HEK293 (cell line): Measurements from ENCODE around the gene SPACA4.

ENCODE experiments used
- BCL11A ChIP-seq: fragments of 450-650 bp; formaldehyde crosslinking; IDR thresholded peaks from 2 replicates; pipeline ENCODE4 v1.5.1; 2016; ENCODE audit warnings: low read depth, missing biosample characterization, missing genetic modification characterization
- KLF17 ChIP-seq: fragments of 450-650 bp; formaldehyde crosslinking; IDR thresholded peaks from 2 replicates; pipeline ENCODE4 v1.5.1; 2016; ENCODE audit warnings: missing biosample characterization, missing genetic modification characterization
- KLF7 ChIP-seq: fragments of 450-650 bp; formaldehyde crosslinking; IDR thresholded peaks from 2 replicates; pipeline ENCODE4 v1.5.1; 2016; ENCODE audit warnings: missing biosample characterization, missing genetic modification characterization, borderline replicate concordance
- KLF8 ChIP-seq: fragments of 450-650 bp; formaldehyde crosslinking; IDR thresholded peaks from 2 replicates; pipeline ENCODE4 v1.5.1; 2016; ENCODE audit warnings: missing biosample characterization, missing genetic modification characterization
- KLF9 ChIP-seq: fragments of 450-650 bp; formaldehyde crosslinking; IDR thresholded peaks from 2 replicates; pipeline ENCODE4 v1.5.1; 2016; ENCODE audit warnings: missing biosample characterization, missing genetic modification characterization, low read depth
- MEIS1 ChIP-seq: sonication (generic); formaldehyde crosslinking; IDR thresholded peaks from 2 replicates; pipeline ENCODE4 v1.8.1; 2022; ENCODE audit warnings: missing genetic modification reagents, mild to moderate bottlenecking, borderline replicate concordance
- SP7 ChIP-seq: fragments of 450-650 bp; formaldehyde crosslinking; IDR thresholded peaks from 2 replicates; pipeline ENCODE4 v1.5.1; 2016; ENCODE audit warnings: missing biosample characterization, missing genetic modification characterization
- YY2 ChIP-seq: fragments of 450-650 bp; formaldehyde crosslinking; IDR thresholded peaks from 2 replicates; pipeline ENCODE4 v1.5.1; 2016; ENCODE audit warnings: missing biosample characterization, missing genetic modification characterization
- ZBTB8A ChIP-seq: fragments of 450-650 bp; formaldehyde crosslinking; IDR thresholded peaks from 2 replicates; pipeline ENCODE4 v1.5.1; 2016; ENCODE audit warnings: missing biosample characterization, missing genetic modification characterization
- ZEB2 ChIP-seq: fragments of 450-650 bp; formaldehyde crosslinking; IDR thresholded peaks from 2 replicates; pipeline ENCODE4 v1.5.1; 2016; ENCODE audit warnings: missing biosample characterization, missing genetic modification characterization
- ZNF280C ChIP-seq: fragments of 450-650 bp; formaldehyde crosslinking; IDR thresholded peaks from 2 replicates; pipeline ENCODE4 v1.5.1; 2016; ENCODE audit warnings: missing biosample characterization, missing genetic modification characterization
- ZNF335 ChIP-seq: fragments of 450-650 bp; formaldehyde crosslinking; conservative IDR thresholded peaks from 2 replicates; pipeline ENCODE4 v1.5.1; 2016; ENCODE audit warnings: missing biosample characterization, missing genetic modification characterization
- ZNF530 ChIP-seq: fragments of 450-650 bp; formaldehyde crosslinking; IDR thresholded peaks from 2 replicates; pipeline ENCODE4 v1.5.1; 2016; ENCODE audit warnings: low read depth, missing biosample characterization, missing genetic modification characterization
- ZNF585B ChIP-seq: fragments of 450-650 bp; formaldehyde crosslinking; IDR thresholded peaks from 2 replicates; pipeline ENCODE4 v1.5.1; 2016; ENCODE audit warnings: missing biosample characterization, missing genetic modification characterization
- ZNF624 ChIP-seq: fragments of 450-650 bp; formaldehyde crosslinking; IDR thresholded peaks from 2 replicates; pipeline ENCODE4 v1.5.1; 2017; ENCODE audit warnings: missing biosample characterization, missing genetic modification characterization
- ZNF639 ChIP-seq: fragments of 450-650 bp; formaldehyde crosslinking; IDR thresholded peaks from 2 replicates; pipeline ENCODE4 v1.5.1; 2016; ENCODE audit warnings: missing biosample characterization, missing genetic modification characterization
- ZNF692 ChIP-seq: fragments of 450-650 bp; formaldehyde crosslinking; IDR thresholded peaks from 2 replicates; pipeline ENCODE4 v1.5.1; 2016; ENCODE audit warnings: missing biosample characterization, missing genetic modification characterization
- ZSCAN16 ChIP-seq: fragments of 450-650 bp; formaldehyde crosslinking; IDR thresholded peaks from 2 replicates; pipeline ENCODE4 v1.5.1; 2016; ENCODE audit warnings: missing biosample characterization, missing genetic modification characterization
- ZSCAN30 ChIP-seq: fragments of 450-650 bp; IDR thresholded peaks from 2 replicates; pipeline ENCODE4 v1.5.1; 2018; ENCODE audit warnings: missing biosample characterization, mild to moderate bottlenecking, missing genetic modification characterization, moderate library complexity
- ZXDB ChIP-seq: fragments of 450-650 bp; formaldehyde crosslinking; IDR thresholded peaks from 2 replicates; pipeline ENCODE4 v1.5.1; 2016; ENCODE audit warnings: missing biosample characterization, missing genetic modification characterization

Gene SPACA4

GRCh38 chr19:48634424-48635262 lies 28.1 kb downstream of the SPACA4 start (continued):
- no peak for TF ChIP-seq ZNF585B (tag by site-specific recombination)
- peak; percentile 95 for TF ChIP-seq KLF9 (tag by site-specific recombination)
- peak; percentile 84 for TF ChIP-seq ZNF335 (tag by site-specific recombination)
- no peak for TF ChIP-seq ZNF280C (tag by site-specific recombination)
- TF ChIP-seq ZNF530 (tag by site-specific recombination): no peak
- TF ChIP-seq YY2: peak; percentile 66
- peak; percentile 66; the same call in 1 of the 2 replicates for TF ChIP-seq KLF7 (tag by site-specific recombination)
- no peak for TF ChIP-seq ZNF639 (tag by site-specific recombination)
- peak; percentile 68 for TF ChIP-seq ZEB2 (tag by site-specific recombination)
- no peak for TF ChIP-seq ZNF624 (tag by site-specific recombination)
- peak; percentile 96 for TF ChIP-seq ZSCAN30 (tag by site-specific recombination)
- peak; percentile 71 for TF ChIP-seq ZXDB (tag by site-specific recombination)
- TF ChIP-seq KLF17 (tag by site-specific recombination): peak; percentile 32; the same call in 1 of the 2 replicates
- TF ChIP-seq KLF8 (tag by site-specific recombination): peak; percentile 84
- TF ChIP-seq ZBTB8A: peak; percentile 59
- TF ChIP-seq SP7: peak; percentile 69
- no peak for TF ChIP-seq MEIS1 (CRISPR knock-in tag)
- TF ChIP-seq ZNF692: peak; percentile 58; the same call in 1 of the 2 replicates
- peak; percentile 76; the same call in 1 of the 2 replicates for TF ChIP-seq BCL11A (tag by site-specific recombination)
- peak; percentile 85 for TF ChIP-seq ZSCAN16 (tag by site-specific recombination)
- TF ChIP-seq, all 188 proteins: peak for 53
